ENCODE results near the gene KLHL1. TPM values are rescaled to one million over a fixed set of nuclear protein-coding genes. Genes with fewer than 3 reads are reported as not detected.

The KLHL1 gene
- total RNA-seq, 1 donor from 2014 or later, result not detected

DNA sequence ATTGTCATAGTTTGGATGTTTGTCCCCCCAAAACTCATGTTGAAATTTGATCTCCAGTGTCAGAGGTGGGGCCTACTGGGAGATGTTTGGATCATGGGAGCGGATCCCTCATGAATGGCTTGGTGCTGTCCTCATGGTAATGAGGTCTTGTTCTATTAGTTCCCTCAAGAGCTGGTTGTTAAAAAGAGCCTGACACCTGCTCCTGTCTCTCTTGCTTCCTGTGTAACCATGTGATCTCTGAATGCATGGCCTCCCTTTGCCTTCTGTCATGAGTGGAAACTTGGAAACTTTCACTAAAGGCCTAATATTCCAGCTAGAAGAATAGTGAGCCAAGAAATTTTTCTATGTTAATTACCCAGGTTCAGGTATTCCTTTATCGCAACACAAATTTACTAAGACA is 312.0 kb downstream of the KLHL1 start:
- TF ChIP-seq, protein P1, sequence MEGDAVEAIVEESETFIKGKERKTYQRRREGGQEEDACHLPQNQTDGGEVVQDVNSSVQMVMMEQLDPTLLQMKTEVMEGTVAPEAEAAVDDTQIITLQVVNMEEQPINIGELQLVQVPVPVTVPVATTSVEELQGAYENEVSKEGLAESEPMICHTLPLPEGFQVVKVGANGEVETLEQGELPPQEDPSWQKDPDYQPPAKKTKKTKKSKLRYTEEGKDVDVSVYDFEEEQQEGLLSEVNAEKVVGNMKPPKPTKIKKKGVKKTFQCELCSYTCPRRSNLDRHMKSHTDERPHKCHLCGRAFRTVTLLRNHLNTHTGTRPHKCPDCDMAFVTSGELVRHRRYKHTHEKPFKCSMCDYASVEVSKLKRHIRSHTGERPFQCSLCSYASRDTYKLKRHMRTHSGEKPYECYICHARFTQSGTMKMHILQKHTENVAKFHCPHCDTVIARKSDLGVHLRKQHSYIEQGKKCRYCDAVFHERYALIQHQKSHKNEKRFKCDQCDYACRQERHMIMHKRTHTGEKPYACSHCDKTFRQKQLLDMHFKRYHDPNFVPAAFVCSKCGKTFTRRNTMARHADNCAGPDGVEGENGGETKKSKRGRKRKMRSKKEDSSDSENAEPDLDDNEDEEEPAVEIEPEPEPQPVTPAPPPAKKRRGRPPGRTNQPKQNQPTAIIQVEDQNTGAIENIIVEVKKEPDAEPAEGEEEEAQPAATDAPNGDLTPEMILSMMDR (IDR thresholded peaks at IDR 0.05; ENCODE audit: unreplicated experiment), result no peak
- Mint-ChIP-seq H3K4me1 (ENCODE audit: unreplicated experiment) (no peaks in the 10 kb centered on the region), H3K27ac (ENCODE audit: unreplicated experiment) (no peak overlapping the region), H3K27me3 (ENCODE audit: unreplicated experiment) (no peaks in the 10 kb centered on the region), H3K36me3 (ENCODE audit: low read depth, unreplicated experiment) (no peaks in the 10 kb centered on the region), H3K9me3 (ENCODE audit: unreplicated experiment) (no peaks in the 10 kb centered on the region), H3K4me3 (ENCODE audit: unreplicated experiment) (no peak overlapping the region)
- DNase-seq (ENCODE audit: low spot score), result no peak

DNA sequence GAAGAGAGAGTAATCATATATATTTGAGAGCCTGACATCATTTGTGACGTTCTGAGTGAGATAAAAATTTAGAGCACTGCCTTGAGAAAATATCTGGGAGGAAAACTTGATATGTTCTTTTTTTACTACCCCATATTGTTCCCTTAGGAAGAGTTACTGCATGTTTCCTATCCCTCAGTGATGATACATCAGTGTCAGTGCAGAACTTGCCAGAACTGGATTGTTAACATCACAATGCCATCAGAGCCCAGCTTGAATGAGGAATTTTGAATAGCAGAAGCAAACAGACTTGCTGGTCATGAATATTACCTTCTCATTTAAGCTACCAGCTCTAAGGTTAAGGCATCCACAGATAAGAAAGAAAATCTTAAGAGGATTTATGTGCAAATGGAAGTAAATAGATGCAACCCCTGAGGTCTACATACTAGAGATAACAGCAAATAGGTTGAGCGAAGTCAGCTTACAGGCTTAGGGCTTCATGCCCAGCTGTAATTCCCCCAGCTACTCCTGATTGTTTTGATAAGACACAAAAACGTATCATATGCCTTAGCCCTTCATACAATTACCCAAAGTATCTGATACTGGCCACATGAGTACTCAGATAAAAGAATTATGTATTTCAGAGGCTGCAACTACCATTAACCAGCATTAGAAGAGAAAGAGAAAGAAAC is 314.3 kb downstream of the KLHL1 start:
- Mint-ChIP-seq H3K4me3 (ENCODE audit: unreplicated experiment) (no peak overlapping the region), H3K9me3 (ENCODE audit: unreplicated experiment) (no peaks in the 10 kb centered on the region), H3K27me3 (ENCODE audit: unreplicated experiment) (no peaks in the 10 kb centered on the region), H3K4me1 (ENCODE audit: unreplicated experiment) (no peaks in the 10 kb centered on the region), H3K27ac (ENCODE audit: unreplicated experiment) (no peak overlapping the region), H3K36me3 (ENCODE audit: low read depth, unreplicated experiment) (no peaks in the 10 kb centered on the region)
- TF ChIP-seq, protein P1 (IDR thresholded peaks at IDR 0.05; ENCODE audit: unreplicated experiment), result no peak
- DNase-seq (ENCODE audit: low spot score), result no peak

DNA sequence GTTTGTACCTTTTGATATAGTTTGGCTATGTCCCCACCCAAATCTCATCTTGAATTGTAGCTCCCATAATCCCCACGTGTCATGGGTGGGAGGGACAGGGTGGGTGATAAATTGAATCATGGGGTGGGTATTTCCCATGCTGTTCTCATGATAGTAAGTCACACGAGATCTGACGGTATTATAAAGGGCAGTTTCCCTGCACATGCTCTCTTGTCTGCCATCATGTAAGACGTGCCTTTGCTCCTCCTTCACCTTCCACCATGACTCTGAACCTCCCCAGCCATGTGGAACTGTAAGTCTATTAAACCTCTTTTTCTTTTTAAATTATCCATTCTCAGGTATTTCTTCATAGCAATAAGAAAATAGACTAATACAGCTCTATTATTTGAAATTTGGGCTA is 331.3 kb downstream of the KLHL1 start:
- H3K9me3 Mint-ChIP-seq (ENCODE audit: unreplicated experiment), result no peaks in the 10 kb centered on the region
- TF ChIP-seq, protein P1 (IDR thresholded peaks at IDR 0.05; ENCODE audit: unreplicated experiment), result no peak
- no peaks in the 10 kb centered on the region for H3K27me3 Mint-ChIP-seq (ENCODE audit: unreplicated experiment)
- H3K4me3 Mint-ChIP-seq (ENCODE audit: unreplicated experiment), result no peak overlapping the region
- no peaks in the 10 kb centered on the region for H3K36me3 Mint-ChIP-seq (ENCODE audit: low read depth, unreplicated experiment)
- no peaks in the 10 kb centered on the region for H3K4me1 Mint-ChIP-seq (ENCODE audit: unreplicated experiment)
- H3K27ac Mint-ChIP-seq (ENCODE audit: unreplicated experiment), result no peak overlapping the region
- no peak for DNase-seq (ENCODE audit: low spot score)

DNA sequence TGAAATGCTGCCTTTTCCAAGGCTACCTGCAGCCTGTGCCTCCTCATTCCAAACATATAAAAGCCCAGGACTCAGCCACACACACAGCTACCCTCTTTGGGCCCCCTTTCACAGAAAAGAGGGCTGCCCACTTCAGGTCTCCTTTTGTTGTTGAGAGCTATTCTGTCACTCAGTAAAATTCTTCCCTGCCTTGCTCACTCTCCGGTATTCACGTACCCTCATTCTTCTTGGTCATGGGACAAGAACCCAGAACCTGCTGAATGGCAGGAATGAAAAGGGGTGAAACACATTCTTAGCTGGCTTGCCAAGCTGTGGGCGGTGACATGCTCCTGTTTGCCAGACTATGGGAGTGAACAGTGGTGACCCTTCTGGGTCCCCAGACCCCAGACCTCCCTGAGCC is 338.6 kb downstream of the KLHL1 start:
- Mint-ChIP-seq H3K27ac (ENCODE audit: unreplicated experiment) (no peak overlapping the region), H3K9me3 (ENCODE audit: unreplicated experiment) (no peaks in the 10 kb centered on the region), H3K36me3 (ENCODE audit: low read depth, unreplicated experiment) (no peaks in the 10 kb centered on the region), H3K4me3 (ENCODE audit: unreplicated experiment) (no peak overlapping the region), H3K4me1 (ENCODE audit: unreplicated experiment) (no peaks in the 10 kb centered on the region), H3K27me3 (ENCODE audit: unreplicated experiment) (no peaks in the 10 kb centered on the region)
- DNase-seq (ENCODE audit: low spot score), result no peak
- TF ChIP-seq, protein P1 (IDR thresholded peaks at IDR 0.05; ENCODE audit: unreplicated experiment), result no peak

DNA sequence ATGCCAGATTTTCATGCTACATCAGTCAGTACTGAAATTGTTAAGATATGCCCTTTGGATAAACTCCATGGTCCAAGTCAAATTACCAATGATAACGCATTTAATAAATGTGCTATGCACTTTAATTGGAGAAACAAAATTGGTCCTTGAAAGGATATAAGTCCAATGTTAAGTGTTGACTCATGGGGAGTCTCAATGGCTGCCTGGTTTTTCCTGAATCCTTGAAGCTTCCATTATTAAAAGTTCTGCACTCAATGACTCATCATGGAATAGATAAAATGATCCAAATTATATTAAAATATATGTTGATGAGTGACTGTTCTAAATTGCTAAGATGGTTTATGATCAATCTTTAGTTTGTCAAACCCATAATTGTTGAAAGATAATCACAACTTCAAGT is 346.7 kb downstream of the KLHL1 start:
- no peaks in the 10 kb centered on the region for H3K27me3 Mint-ChIP-seq (ENCODE audit: unreplicated experiment)
- TF ChIP-seq, protein P1 (IDR thresholded peaks at IDR 0.05; ENCODE audit: unreplicated experiment), result no peak

More for the DNA sequence above, 346.7 kb downstream of the KLHL1 start:
- DNase-seq (ENCODE audit: low spot score), result no peak
- H3K27ac Mint-ChIP-seq (ENCODE audit: unreplicated experiment), result no peak overlapping the region
- no peak overlapping the region for H3K4me3 Mint-ChIP-seq (ENCODE audit: unreplicated experiment)
- H3K9me3 Mint-ChIP-seq (ENCODE audit: unreplicated experiment), result no peaks in the 10 kb centered on the region
- no peaks in the 10 kb centered on the region for H3K36me3 Mint-ChIP-seq (ENCODE audit: low read depth, unreplicated experiment)
- H3K4me1 Mint-ChIP-seq (ENCODE audit: unreplicated experiment), result no peaks in the 10 kb centered on the region
